Natural killer cell (primary cell): ENCODE data around the gene ZNF394. TPM values are rescaled to one million over a fixed set of nuclear protein-coding genes. Genes with fewer than 3 reads are reported as not detected.

ENCODE experiments used
- ATAC-seq, 3 donors: fragments of 150-1000 bp in 2 of 3; fragments of 200-7000 bp in 1 of 3; cut with Tn5 transposase; 1 replicate in 1 of 3; 2 replicates in 2 of 3; pipeline ENCODE4 v1.10.0; 2021; ENCODE audit warnings: mild to moderate bottlenecking in 2 of 3, moderate library complexity in 2 of 3
- DNase-seq, 2 donors: peaks; one replicate each; pipeline versions ENCODE4 v3.0.0 to v3.0.0-alpha.2; 2013 to 2021; ENCODE audit warnings: mixed read lengths in 1 of 2
- H3K27ac ChIP-seq: one replicate; pipeline ENCODE4 v1.5.1; 2013; ENCODE audit warnings: mild to moderate bottlenecking, low read length
- H3K27me3 ChIP-seq: one replicate; pipeline ENCODE4 v1.6.1; 2013; ENCODE audit warnings: low read length; ENCODE audit not compliant: control insufficient read depth, insufficient read depth
- H3K36me3 ChIP-seq: one replicate; pipeline ENCODE4 v1.6.1; 2013; ENCODE audit warnings: low read length; ENCODE audit not compliant: control insufficient read depth, insufficient read depth
- H3K4me1 ChIP-seq: one replicate; pipeline ENCODE4 v1.6.1; 2013; ENCODE audit warnings: low read length; ENCODE audit not compliant: control insufficient read depth, insufficient read depth
- H3K4me3 ChIP-seq: one replicate; pipeline ENCODE4 v1.5.1; 2013; ENCODE audit warnings: low read length
- H3K9me3 ChIP-seq: one replicate; pipeline ENCODE4 v1.6.1; 2013; ENCODE audit warnings: low read length; ENCODE audit not compliant: control insufficient read depth, insufficient read depth
- H3K27ac Mint-ChIP-seq, 2 donors: one replicate each; pipeline ENCODE4 v1.8.0; 2022; ENCODE audit warnings: mild to moderate bottlenecking in 2 of 2, mixed read lengths in 2 of 2, moderate library complexity in 1 of 2
- H3K27me3 Mint-ChIP-seq, 2 donors: one replicate each; pipeline ENCODE4 v1.8.0; 2022; ENCODE audit warnings: low read depth in 2 of 2, mixed read lengths in 2 of 2
- H3K36me3 Mint-ChIP-seq: one replicate; pipeline ENCODE4 v1.8.0; 2022; ENCODE audit warnings: mixed read lengths
- H3K4me1 Mint-ChIP-seq, 2 donors: one replicate each; pipeline ENCODE4 v1.8.0; 2022; ENCODE audit warnings: mixed read lengths in 2 of 2
- H3K4me3 Mint-ChIP-seq: one replicate; pipeline ENCODE4 v1.8.0; 2022; ENCODE audit warnings: mild to moderate bottlenecking, moderate library complexity, mixed read lengths
- H3K9me3 Mint-ChIP-seq, 2 donors: one replicate each; pipeline ENCODE4 v1.8.0; 2022; ENCODE audit warnings: mixed read lengths in 2 of 2
- WGBS: methylation state at CpG from one replicate; pipeline ENCODE4 v1.1.7; 2013; ENCODE audit warnings: missing lambda C conversion rate; ENCODE audit not compliant: insufficient coverage; 5-methylcytosine and 5-hydroxymethylcytosine counted together
- intact Hi-C: fragments of 100-400 bp; cut with micrococcal nuclease; formaldehyde crosslinking; loops from one replicate; pipeline ENCODE4 v1.14.2; 2022
- total RNA-seq, 4 donors: library from RNA; stranded (reverse); fragments of 120-200 nt in 1 of 4; gene quantifications; one replicate each; pipeline versions ENCODE4 v1.2.3 to v1.2.4, GENCODE V29; 2013 to 2022
- TF ChIP-seq, protein P1 (sequence below): fragments of 200-600 bp; IDR thresholded peaks from one replicate; pipeline ENCODE4 v1.8.0; 2022; ENCODE audit warnings: antibody characterized with exemption

Gene ZNF394
- total RNA-seq, 3 donors from 2014 or later (not counting 1 experiment from before 2014, with no cell fraction given) = 188 to 237 (median 215) TPM

GRCh38 chr7:99535667-99536066 is 35.6 kb upstream of the ZNF394 start:
- H3K4me3 Mint-ChIP-seq = no peak overlapping the region
- no peak for DNase-seq
- no peaks in the 10 kb centered on the region for H3K4me1 ChIP-seq
- no peak overlapping the region for H3K27ac ChIP-seq
- 100% methylated on average over 1 of the region's 2 CpGs for WGBS
- no peak for ATAC-seq
- TF ChIP-seq, protein P1, sequence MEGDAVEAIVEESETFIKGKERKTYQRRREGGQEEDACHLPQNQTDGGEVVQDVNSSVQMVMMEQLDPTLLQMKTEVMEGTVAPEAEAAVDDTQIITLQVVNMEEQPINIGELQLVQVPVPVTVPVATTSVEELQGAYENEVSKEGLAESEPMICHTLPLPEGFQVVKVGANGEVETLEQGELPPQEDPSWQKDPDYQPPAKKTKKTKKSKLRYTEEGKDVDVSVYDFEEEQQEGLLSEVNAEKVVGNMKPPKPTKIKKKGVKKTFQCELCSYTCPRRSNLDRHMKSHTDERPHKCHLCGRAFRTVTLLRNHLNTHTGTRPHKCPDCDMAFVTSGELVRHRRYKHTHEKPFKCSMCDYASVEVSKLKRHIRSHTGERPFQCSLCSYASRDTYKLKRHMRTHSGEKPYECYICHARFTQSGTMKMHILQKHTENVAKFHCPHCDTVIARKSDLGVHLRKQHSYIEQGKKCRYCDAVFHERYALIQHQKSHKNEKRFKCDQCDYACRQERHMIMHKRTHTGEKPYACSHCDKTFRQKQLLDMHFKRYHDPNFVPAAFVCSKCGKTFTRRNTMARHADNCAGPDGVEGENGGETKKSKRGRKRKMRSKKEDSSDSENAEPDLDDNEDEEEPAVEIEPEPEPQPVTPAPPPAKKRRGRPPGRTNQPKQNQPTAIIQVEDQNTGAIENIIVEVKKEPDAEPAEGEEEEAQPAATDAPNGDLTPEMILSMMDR = no peak
- H3K27me3 ChIP-seq = no peaks in the 10 kb centered on the region
- H3K9me3 ChIP-seq = peaks cover 41% of the 10 kb centered on the region
- intact Hi-C loops = no loop called here
- H3K36me3 Mint-ChIP-seq = peaks cover 15% of the 10 kb centered on the region
- H3K36me3 ChIP-seq = peaks cover 13% of the 10 kb centered on the region
- no peak overlapping the region for H3K27ac Mint-ChIP-seq
- no peak overlapping the region for H3K4me3 ChIP-seq
- no peaks in the 10 kb centered on the region for H3K27me3 Mint-ChIP-seq
- H3K9me3 Mint-ChIP-seq = peaks cover 6 to 7% of the 10 kb centered on the region in 2 donors
- H3K4me1 Mint-ChIP-seq = no peaks in the 10 kb centered on the region

GRCh38 chr7:99531354-99531765 is 31.3 kb upstream of the ZNF394 start:
- Histone ChIP-seq H3K9me3 (peaks cover 32% of the 10 kb centered on the region), H3K36me3 (peaks cover 24% of the 10 kb centered on the region), H3K27me3 (no peaks in the 10 kb centered on the region), H3K4me1 (no peaks in the 10 kb centered on the region), H3K4me3 (no peak overlapping the region), H3K27ac (no peak overlapping the region)
- intact Hi-C loops = no loop called here
- Mint-ChIP-seq H3K4me3 (no peak overlapping the region), H3K9me3 (peaks cover 6 to 11% of the 10 kb centered on the region in 2 donors), H3K36me3 (peaks cover 21% of the 10 kb centered on the region), H3K4me1 (no peaks in the 10 kb centered on the region), H3K27me3 (no peaks in the 10 kb centered on the region), H3K27ac (no peak overlapping the region)
- DNase-seq (no peak), ATAC-seq (no peak)
- TF ChIP-seq, protein P1 = no peak
- 99% methylated on average over 12 of the region's 12 CpGs for WGBS

DNA sequence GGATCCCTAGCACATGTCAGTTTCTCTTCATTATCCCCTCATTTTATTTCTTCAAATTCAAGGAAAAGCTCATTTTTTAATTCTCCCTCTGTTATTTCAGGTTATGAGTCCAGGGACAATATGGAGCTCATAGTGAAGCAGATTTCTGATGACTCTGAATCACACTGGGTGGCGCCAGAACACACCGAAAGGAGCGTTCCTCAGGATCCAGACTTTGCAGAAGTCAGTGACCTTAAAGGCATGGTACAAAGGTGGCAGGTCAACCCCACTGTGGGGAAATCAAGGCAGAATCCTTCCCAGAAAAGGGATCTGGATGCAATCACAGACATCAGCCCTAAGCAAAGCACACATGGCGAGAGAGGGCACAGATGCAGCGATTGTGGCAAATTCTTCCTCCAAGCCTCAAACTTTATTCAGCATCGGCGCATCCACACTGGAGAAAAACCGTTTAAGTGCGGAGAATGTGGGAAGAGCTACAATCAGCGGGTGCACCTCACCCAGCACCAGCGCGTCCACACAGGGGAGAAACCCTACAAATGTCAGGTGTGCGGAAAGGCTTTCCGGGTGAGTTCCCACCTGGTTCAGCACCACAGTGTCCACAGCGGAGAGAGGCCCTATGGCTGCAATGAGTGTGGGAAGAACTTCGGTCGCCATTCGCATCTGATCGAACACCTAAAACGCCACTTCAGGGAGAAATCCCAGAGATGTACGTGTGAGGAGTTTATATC is 25.8 kb upstream of the ZNF394 start:
- Mint-ChIP-seq H3K36me3 (peaks cover 25% of the 10 kb centered on the region), H3K27me3 (no peaks in the 10 kb centered on the region), H3K27ac (no peak overlapping the region), H3K4me1 (no peaks in the 10 kb centered on the region), H3K4me3 (no peak overlapping the region), H3K9me3 (peaks cover 0 to 4% of the 10 kb centered on the region in 2 donors)
- ATAC-seq = no peak
- TF ChIP-seq, protein P1 = no peak
- Histone ChIP-seq H3K27ac (no peak overlapping the region), H3K4me3 (no peak overlapping the region), H3K4me1 (no peaks in the 10 kb centered on the region), H3K9me3 (peaks cover 5% of the 10 kb centered on the region), H3K27me3 (no peaks in the 10 kb centered on the region), H3K36me3 (peaks cover 25% of the 10 kb centered on the region)
- intact Hi-C loops = no loop called here
- WGBS = 97% methylated on average over 21 of the region's 21 CpGs
- DNase-seq = peak in 1 of 2 donors; percentile 46

- no peak overlapping the region for H3K4me3 ChIP-seq
- H3K9me3 Mint-ChIP-seq = no peaks in the 10 kb centered on the region
- DNase-seq = no peak
- no peak for ATAC-seq
- H3K27ac Mint-ChIP-seq = no peak overlapping the region
- H3K9me3 ChIP-seq = no peaks in the 10 kb centered on the region
- TF ChIP-seq, protein P1 = no peak
- no peaks in the 10 kb centered on the region for H3K4me1 ChIP-seq
- H3K27me3 ChIP-seq = no peaks in the 10 kb centered on the region
- H3K36me3 ChIP-seq = peaks cover 24% of the 10 kb centered on the region
- no peaks in the 10 kb centered on the region for H3K27me3 Mint-ChIP-seq
- H3K4me3 Mint-ChIP-seq = no peak overlapping the region
- H3K4me1 Mint-ChIP-seq = no peaks in the 10 kb centered on the region
- intact Hi-C loops = no loop called here
- no peak overlapping the region for H3K27ac ChIP-seq
- peaks cover 21% of the 10 kb centered on the region for H3K36me3 Mint-ChIP-seq
- 97% methylated on average over 2 of the region's 3 CpGs for WGBS
Observed at GRCh38 chr7:99521399-99521798, 21.3 kb upstream of the ZNF394 start.
